Lung (tissue), 12 donors: ENCODE measurements around the gene CCDC149. TPM values are rescaled to one million over a fixed set of nuclear protein-coding genes. Genes with fewer than 3 reads are reported as not detected.

ENCODE experiments used
- ATAC-seq: fragments of 200-7000 bp; cut with Tn5 transposase; one replicate; pipeline ENCODE4 v1.9.1; 2020; ENCODE audit warnings: moderate number of reproducible peaks; ENCODE audit not compliant: insufficient read depth, low FRiP score
- DNase-seq, 3 donors: peaks; one replicate each; pipeline ENCODE4 v3.0.0-alpha.2; 2013 to 2017
- H3K27ac ChIP-seq, 2 donors: one replicate each; pipeline ENCODE4 v1.5.1; 2013; ENCODE audit warnings: mild to moderate bottlenecking in 2 of 2, moderate library complexity in 2 of 2, control low read depth in 1 of 2, inconsistent platforms in 1 of 2, low read depth in 1 of 2, low read length in 1 of 2
- H3K27me3 ChIP-seq, 3 donors: one replicate each; pipeline ENCODE4 v1.5.1; 2013; ENCODE audit warnings: low read length in 2 of 3; ENCODE audit not compliant: control insufficient read depth in 3 of 3, insufficient read depth in 3 of 3
- H3K36me3 ChIP-seq, 4 donors: one replicate each; pipeline ENCODE4 v1.5.1; 2013; ENCODE audit warnings: low read length in 4 of 4, mild to moderate bottlenecking in 1 of 4, moderate library complexity in 1 of 4; ENCODE audit not compliant: control insufficient read depth in 4 of 4, insufficient read depth in 4 of 4
- H3K4me1 ChIP-seq, 5 donors: one replicate each; pipeline ENCODE4 v1.5.1; 2013; ENCODE audit warnings: low read length in 5 of 5, mild to moderate bottlenecking in 2 of 5, moderate library complexity in 1 of 5; ENCODE audit not compliant: control insufficient read depth in 5 of 5, insufficient read depth in 5 of 5
- H3K4me3 ChIP-seq: one replicate; pipeline ENCODE4 v1.5.1; 2013; ENCODE audit warnings: mild to moderate bottlenecking, control low read depth, moderate library complexity
- H3K9ac ChIP-seq, 2 donors: one replicate each; pipeline ENCODE4 v1.5.1; 2013; ENCODE audit warnings: low read length in 2 of 2, control low read depth in 1 of 2; ENCODE audit not compliant: insufficient read depth in 1 of 2
- H3K9me3 ChIP-seq, 4 donors: one replicate each; pipeline ENCODE4 v1.5.1; 2013; ENCODE audit warnings: low read length in 3 of 4, mild to moderate bottlenecking in 1 of 4, moderate library complexity in 1 of 4; ENCODE audit not compliant: control insufficient read depth in 4 of 4, insufficient read depth in 3 of 4
- WGBS, 2 donors: extraction: QIAGEN DNeasy Blood & Tissue Kit; methylation state at CpG; one replicate each; pipeline ENCODE4 v1.1.7; 2013; 5-methylcytosine and 5-hydroxymethylcytosine counted together
- polyA plus RNA-seq, 2 donors: library from polyadenylated mRNA; stranded (reverse); fragments of 200-250 nt; gene quantifications; one replicate each; pipeline ENCODE4 v1.2.1, GENCODE V29; 2013
- total RNA-seq, 2 donors: library from RNA; depleted of rRNA in 1 of 2; stranded (reverse); fragments of >200 nt in 1 of 2; gene quantifications; one replicate each; pipeline ENCODE4 v1.2.1, GENCODE V29; 2014 to 2021
- TF ChIP-seq, protein P1 (sequence below): IDR thresholded peaks from 2 replicates; pipeline ENCODE4 v1.5.1; 2012; ENCODE audit warnings: mild to moderate bottlenecking; ENCODE audit errors: control extremely low read depth, extremely low read depth
- donor health status: control.
- donor health status: control.
- donor health status: Bipolar disorder and iron deficiency.
- donor health status: healthy.
- donor health status: DM: yes; HTN: yes; CAD: no.

The CCDC149 gene
- total and polyA plus RNA-seq, 4 donors, result 8.6 to 21.4 (median 17.1) TPM

DNA sequence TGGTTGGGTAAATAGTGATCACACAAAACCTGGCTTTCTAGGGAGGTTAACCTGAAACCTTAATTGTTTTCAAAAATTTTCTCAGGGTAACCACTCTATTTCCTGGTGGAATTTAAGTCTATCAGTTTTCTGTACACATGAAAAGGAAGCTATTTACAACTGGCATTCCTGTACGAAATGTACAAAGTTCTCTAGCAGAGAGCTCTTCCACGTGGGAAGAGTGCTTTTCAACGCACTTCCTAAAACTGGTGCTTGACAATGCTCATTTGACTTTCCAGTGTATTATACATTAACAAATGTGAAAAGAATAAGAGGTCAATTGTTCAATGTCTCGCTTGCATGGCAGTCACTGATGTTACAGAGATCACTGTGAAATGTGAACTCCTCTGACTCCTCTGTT, 120.3 kb downstream of the CCDC149 start:
- H3K4me1 ChIP-seq, result peaks cover 0 to 19% (median 6%) of the 10 kb centered on the region in 5 donors
- DNase-seq, result no peak
- H3K9ac ChIP-seq, result no peak overlapping the region
- TF ChIP-seq, protein P1, sequence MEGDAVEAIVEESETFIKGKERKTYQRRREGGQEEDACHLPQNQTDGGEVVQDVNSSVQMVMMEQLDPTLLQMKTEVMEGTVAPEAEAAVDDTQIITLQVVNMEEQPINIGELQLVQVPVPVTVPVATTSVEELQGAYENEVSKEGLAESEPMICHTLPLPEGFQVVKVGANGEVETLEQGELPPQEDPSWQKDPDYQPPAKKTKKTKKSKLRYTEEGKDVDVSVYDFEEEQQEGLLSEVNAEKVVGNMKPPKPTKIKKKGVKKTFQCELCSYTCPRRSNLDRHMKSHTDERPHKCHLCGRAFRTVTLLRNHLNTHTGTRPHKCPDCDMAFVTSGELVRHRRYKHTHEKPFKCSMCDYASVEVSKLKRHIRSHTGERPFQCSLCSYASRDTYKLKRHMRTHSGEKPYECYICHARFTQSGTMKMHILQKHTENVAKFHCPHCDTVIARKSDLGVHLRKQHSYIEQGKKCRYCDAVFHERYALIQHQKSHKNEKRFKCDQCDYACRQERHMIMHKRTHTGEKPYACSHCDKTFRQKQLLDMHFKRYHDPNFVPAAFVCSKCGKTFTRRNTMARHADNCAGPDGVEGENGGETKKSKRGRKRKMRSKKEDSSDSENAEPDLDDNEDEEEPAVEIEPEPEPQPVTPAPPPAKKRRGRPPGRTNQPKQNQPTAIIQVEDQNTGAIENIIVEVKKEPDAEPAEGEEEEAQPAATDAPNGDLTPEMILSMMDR, result no peak
- no peaks in the 10 kb centered on the region for H3K27me3 ChIP-seq
- no peak overlapping the region for H3K27ac ChIP-seq
- no peak for ATAC-seq
- no peaks in the 10 kb centered on the region for H3K9me3 ChIP-seq
- no peaks in the 10 kb centered on the region for H3K36me3 ChIP-seq
- WGBS, 2 donors, result 56 to 67% methylated on average over 4 of the region's 4 CpGs
- H3K4me3 ChIP-seq, result no peak overlapping the region

GRCh38 chr4:24791043-24791442, 121.8 kb downstream of the CCDC149 start:
- Histone ChIP-seq H3K9me3 (no peaks in the 10 kb centered on the region), H3K9ac (no peak overlapping the region), H3K27me3 (no peaks in the 10 kb centered on the region), H3K36me3 (no peaks in the 10 kb centered on the region), H3K4me3 (no peak overlapping the region), H3K27ac (no peak overlapping the region), H3K4me1 (peaks cover 0 to 18% (median 6%) of the 10 kb centered on the region in 5 donors)
- no peak for DNase-seq
- TF ChIP-seq, protein P1, result no peak
- ATAC-seq, result no peak

DNA sequence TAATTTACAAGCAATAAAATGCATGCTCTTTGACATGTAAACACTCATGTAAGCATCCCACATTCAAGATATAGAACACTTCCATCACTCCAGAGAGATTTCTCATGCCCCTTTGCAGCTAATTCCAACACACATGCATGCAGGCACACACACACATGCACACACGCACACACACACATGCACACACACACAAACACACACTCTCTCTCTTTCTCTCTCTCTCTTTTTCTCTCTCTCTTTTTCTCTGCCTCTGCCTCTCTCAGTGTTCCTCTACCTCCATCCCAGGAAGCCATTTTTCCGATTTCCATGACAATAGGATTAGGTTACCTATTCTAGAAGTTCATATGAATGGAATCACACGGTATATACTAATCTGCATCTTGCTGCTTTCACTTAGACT, 129.3 kb downstream of the CCDC149 start:
- DNase-seq (no peak), ATAC-seq (no peak)
- 74 to 77% methylated on average over 3 of the region's 3 CpGs for WGBS, 2 donors
- Histone ChIP-seq H3K27ac (no peak overlapping the region), H3K4me1 (peaks cover 2 to 18% (median 11%) of the 10 kb centered on the region in 5 donors), H3K4me3 (no peak overlapping the region), H3K27me3 (no peaks in the 10 kb centered on the region), H3K36me3 (no peaks in the 10 kb centered on the region), H3K9ac (no peak overlapping the region), H3K9me3 (no peaks in the 10 kb centered on the region)
- TF ChIP-seq, protein P1, result no peak

DNA sequence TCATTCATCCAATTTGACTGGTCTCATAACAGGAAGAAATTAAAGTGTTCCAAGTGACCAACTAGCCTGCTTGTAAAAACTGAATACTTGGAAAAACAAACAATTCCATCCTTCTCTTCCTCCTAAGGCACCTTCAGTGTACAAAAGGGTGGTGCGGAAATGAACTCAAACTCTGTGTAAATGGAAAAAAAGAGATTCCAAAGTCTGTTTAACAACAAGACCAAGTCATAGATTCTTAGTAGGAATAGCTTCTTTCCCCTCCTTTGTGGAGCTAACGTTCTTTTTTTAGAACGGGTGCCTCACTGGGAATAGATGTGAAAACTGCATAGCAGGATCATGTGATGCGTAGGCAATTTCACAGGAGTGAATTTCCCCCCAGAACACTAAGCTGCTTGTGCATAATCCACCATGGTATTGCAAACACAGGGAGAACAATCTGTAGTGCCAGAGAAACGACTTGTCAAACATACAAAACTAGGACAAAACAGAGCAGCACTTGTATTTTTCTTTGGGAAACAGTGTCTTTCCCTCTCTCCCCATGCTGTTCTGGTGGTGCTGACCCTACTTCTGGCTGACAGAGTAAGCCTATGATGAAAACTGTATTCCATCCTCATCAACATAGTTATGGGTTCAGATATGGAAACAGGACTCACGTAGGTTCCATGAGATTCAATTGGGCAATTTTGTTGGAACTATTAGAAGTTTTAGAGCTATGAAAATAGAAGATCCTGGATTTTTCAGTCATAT, 130.7 kb downstream of the CCDC149 start:
- Histone ChIP-seq H3K27me3 (no peaks in the 10 kb centered on the region), H3K9me3 (no peaks in the 10 kb centered on the region), H3K27ac (peak overlapping the region in 1 of 2 donors; percentile 22), H3K36me3 (no peaks in the 10 kb centered on the region), H3K4me1 (peaks cover 2 to 29% (median 13%) of the 10 kb centered on the region in 5 donors), H3K9ac (no peak overlapping the region), H3K4me3 (no peak overlapping the region)
- TF ChIP-seq, protein P1, result no peak
- DNase-seq (no peak), ATAC-seq (no peak)
- 57 to 68% methylated on average over 6 of the region's 6 CpGs for WGBS, 2 donors
